Measurements from ENCODE around the gene SMTN. TPM values are rescaled to one million over a fixed set of nuclear protein-coding genes. Genes with fewer than 3 reads are reported as not detected.

Gene SMTN
- total and polyA plus RNA-seq, 12 donors = 4.6 to 155 (median 88.9) TPM

- Histone ChIP-seq H3K27me3 (no peaks in the 10 kb centered on the region), H3K9me3 (replicated peaks in 1 of 3) (no peaks in the 10 kb centered on the region), H3K4me1 (replicated peaks in 1 of 2) (peaks cover 0 to 33% of the 10 kb centered on the region in 2 donors), H3K27ac (peak overlapping the region in 4 of 5 donors; percentile 35 to 90 (median 68)), H3K36me3 (replicated peaks in 1 of 2) (no peaks in the 10 kb centered on the region), H3K4me3 (peak overlapping the region in 2 of 4 donors; percentile 35 to 69)
- intact Hi-C loops (cut with DNase I) = no loop called here
- peak in 3 of 7 donors; percentile 11 to 54 (median 18) for DNase-seq
- 47 to 65% (median 57%) methylated on average over 6 of the region's 6 CpGs for WGBS, 4 donors
- TF ChIP-seq POLR2A (IDR thresholded peaks at IDR 0.05) = no peak
- TF ChIP-seq CTCF (IDR thresholded peaks at IDR 0.05) = no peak
Observed at GRCh38 chr22:31081963-31082605, 966 bp downstream of the SMTN start.

GRCh38 chr22:31082606-31083376, 1.7 kb downstream of the SMTN start:
- Histone ChIP-seq H3K9me3 (replicated peaks in 1 of 3) (no peaks in the 10 kb centered on the region), H3K27me3 (no peaks in the 10 kb centered on the region), H3K27ac (peak overlapping the region in 3 of 5 donors; percentile 60 to 90 (median 77)), H3K4me3 (peak overlapping the region in 1 of 4 donors; percentile 69), H3K36me3 (replicated peaks in 1 of 2) (peaks cover 0 to 6% of the 10 kb centered on the region in 2 donors), H3K4me1 (replicated peaks in 1 of 2) (peaks cover 0 to 33% of the 10 kb centered on the region in 2 donors)
- TF ChIP-seq POLR2A (IDR thresholded peaks at IDR 0.05) (no peak), CTCF (IDR thresholded peaks at IDR 0.05) (peak; percentile 10 to 51 (median 38))
- DNase-seq = peak in 6 of 7 donors; percentile 58 to 79 (median 64)
- intact Hi-C loops (cut with DNase I) = no loop called here
- 73 to 84% (median 78%) methylated on average over 7 to 11 of the region's 11 CpGs for WGBS, 4 donors

- H3K4me1 ChIP-seq (replicated peaks in 1 of 2) = peaks cover 0 to 33% of the 10 kb centered on the region in 2 donors
- peak in 2 of 7 donors; percentile 29 to 52 for DNase-seq
- WGBS, 4 donors = 74 to 100% (median 80%) methylated on average over 3 of the region's 3 CpGs
Observed at GRCh38 chr22:31083377-31083768, 2.3 kb downstream of the SMTN start.

More at GRCh38 chr22:31083377-31083768, 2.3 kb downstream of the SMTN start:
- no peaks in the 10 kb centered on the region for H3K9me3 ChIP-seq (replicated peaks in 1 of 3)
- H3K27ac ChIP-seq = peak overlapping the region in 2 of 5 donors; percentile 63 to 90
- peak overlapping the region in 1 of 4 donors; percentile 69 for H3K4me3 ChIP-seq
- no peak for TF ChIP-seq CTCF (IDR thresholded peaks at IDR 0.05)
- TF ChIP-seq POLR2A (IDR thresholded peaks at IDR 0.05) = no peak
- intact Hi-C loops (cut with DNase I) = no loop called here
- H3K36me3 ChIP-seq (replicated peaks in 1 of 2) = peaks cover 0 to 9% of the 10 kb centered on the region in 2 donors
- no peaks in the 10 kb centered on the region for H3K27me3 ChIP-seq
